Loucy (cell line): Measurements from ENCODE around the gene ACTC1.

ENCODE experiments used
- CTCF ChIP-seq: fragments of 200-600 bp; sonication (generic); conservative IDR thresholded peaks from 2 replicates; pipeline ENCODE4 v1.5.1; 2014; ENCODE audit warnings: mild to moderate bottlenecking, antibody characterized with exemption, low read length
- EZH2phosphoT487 ChIP-seq: fragments of 200-600 bp; IDR thresholded peaks from 2 replicates; pipeline ENCODE4 v1.6.1; 2018; ENCODE audit warnings: antibody characterized with exemption, mild to moderate bottlenecking, moderate library complexity, borderline replicate concordance

GRCh38 chr15:34793071-34793470 lies 2.3 kb downstream of the ACTC1 start:
- no peak for TF ChIP-seq CTCF
- TF ChIP-seq EZH2phosphoT487, result no peak
